A673 (cell line): ENCODE results near the gene NPFF.

Experiments used
- CTCF ChIP-seq: fragments of 300-800, 200-600 bp; sonication (generic); conservative IDR thresholded peaks from 2 replicates; pipeline ENCODE4 v1.5.1; 2017; ENCODE audit warnings: low read depth, mild to moderate bottlenecking, antibody characterized with exemption, low read length, moderate library complexity, mixed read lengths
- EZH2 ChIP-seq: fragments of 200-600 bp; sonication (generic); IDR thresholded peaks from 2 replicates; pipeline ENCODE4 v1.6.1; 2017; ENCODE audit warnings: borderline replicate concordance, low read depth, mild to moderate bottlenecking, mixed read lengths, antibody characterized with exemption, low read length; ENCODE audit not compliant: poor library complexity, severe bottlenecking

- TF ChIP-seq CTCF (no peak), EZH2 (no peak)
Measured at GRCh38 chr12:53479331-53479730, 28.0 kb downstream of the NPFF start.
